ENCODE results near the gene FBXW7.

- TF ChIP-seq EZH2 (IDR thresholded peaks at IDR 0.05; ENCODE audit: borderline replicate concordance, low read depth, low read length, poor library complexity, severe bottlenecking) = no peak
- no peak for TF ChIP-seq CTCF (conservative IDR thresholded peaks at IDR 0.05; ENCODE audit: low read depth, low read length)
These were observed 143.8 kb downstream of the FBXW7 start for GRCh38 chr4:152392079-152392478.
